Activated CD4-positive, alpha-beta T cell treated with anti-CD3 and anti-CD28 coated beads, Interleukin-2, amount 50 U/mL, for 1 hour (primary cell): Measurements from ENCODE around the gene HECTD2.
"Not testable (repeated sequence)": the region's sequence is repeated elsewhere in the genome, so short reads cannot be mapped to it uniquely, and the experiment has no call there.

Experiments used
- DNase-seq: peaks from one replicate; pipeline ENCODE4 v3.0.0-alpha.2; 2020

HECTD2 gene

DNA sequence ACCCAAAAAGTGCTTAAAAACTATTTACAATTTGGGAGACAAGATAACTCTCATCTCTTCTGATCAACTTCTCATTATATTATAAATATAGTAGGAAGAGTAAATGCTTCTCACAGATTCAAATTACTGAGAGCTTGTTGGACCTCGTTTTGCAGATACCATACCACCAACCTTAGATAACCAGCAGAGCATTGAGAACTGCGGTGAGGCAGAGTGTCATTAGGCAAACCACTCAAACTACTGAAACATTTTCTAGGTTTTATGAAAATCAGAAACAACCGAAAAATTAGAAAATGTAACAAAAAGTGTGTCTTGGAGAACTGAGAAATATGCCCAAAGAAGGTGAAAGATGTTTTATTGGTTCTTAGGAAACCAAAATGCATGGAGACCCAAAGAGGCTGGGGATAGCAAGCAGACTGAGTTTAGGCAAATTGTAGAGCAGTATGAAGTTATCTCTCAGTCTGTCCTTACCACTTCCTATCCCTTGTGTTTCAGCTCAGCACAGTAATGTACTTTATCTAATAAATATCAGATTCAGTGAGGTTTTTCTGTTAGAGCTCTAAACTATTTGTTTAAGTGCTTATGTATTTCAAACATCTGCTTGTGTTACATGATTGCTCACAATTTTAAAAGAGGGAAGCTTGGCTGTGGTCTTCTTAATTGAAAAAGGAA is 77.9 kb downstream of the HECTD2 start:
- no peak for DNase-seq

GRCh38 chr10:91493313-91493712 is 83.2 kb downstream of the HECTD2 start:
- no peak for DNase-seq

GRCh38 chr10:91495402-91495801 is 85.3 kb downstream of the HECTD2 start:
- DNase-seq: no peak

DNA sequence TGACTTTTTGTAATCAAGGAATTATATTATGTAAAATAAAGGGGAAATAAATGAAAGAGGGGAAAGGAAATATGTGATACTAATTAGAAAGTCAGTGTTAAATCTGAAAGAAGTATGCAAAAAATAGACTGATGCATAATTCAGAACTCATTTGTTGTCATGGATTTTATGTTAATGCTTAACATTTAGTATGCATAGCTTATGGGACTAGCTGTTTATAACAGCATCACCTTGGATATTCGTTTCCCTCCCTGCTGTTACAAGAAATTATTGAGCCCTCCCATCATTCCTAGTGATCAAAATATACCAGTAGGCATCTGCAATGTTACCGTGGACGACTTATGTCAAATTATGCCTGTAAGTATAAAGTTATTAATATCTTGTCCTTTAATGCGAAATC is 85.9 kb downstream of the HECTD2 start:
- no peak for DNase-seq

DNA sequence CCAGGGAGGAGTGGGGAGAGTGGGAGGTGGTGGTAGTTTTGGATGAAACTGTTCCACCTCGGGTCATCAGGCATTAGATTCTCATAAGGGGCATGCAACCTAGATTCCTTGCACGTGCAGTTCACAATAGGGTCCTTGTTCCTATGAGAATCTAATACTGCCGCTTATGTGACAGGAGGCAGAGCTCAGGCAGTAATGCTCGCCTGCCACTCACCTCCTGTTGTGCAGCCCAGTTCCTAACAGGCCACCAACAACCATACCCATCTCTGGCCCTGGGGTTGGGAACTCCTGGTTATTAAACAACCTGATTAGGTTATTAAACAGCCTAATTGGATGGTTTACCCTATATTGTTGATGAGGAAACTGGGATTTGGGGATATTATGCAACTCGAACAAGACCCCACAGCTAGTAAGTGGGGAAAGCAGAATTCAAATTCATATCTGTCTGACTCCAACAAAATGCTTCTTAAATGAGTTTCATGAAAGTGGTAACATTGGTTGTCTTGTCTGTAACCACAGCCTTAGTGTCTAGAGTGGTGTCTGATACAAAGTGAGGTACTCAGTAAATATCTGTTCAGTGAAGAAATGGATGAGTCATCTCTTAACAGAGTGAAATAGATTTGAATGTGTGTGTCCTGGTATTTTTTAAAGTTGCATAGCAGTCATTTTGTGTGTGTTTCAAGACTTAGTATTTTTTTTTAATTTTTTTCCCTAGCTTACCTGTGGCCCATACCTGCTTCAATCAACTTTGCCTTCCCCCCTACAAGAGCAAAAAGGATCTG is 101.6 kb downstream of the HECTD2 start:
- DNase-seq: no peak

DNA sequence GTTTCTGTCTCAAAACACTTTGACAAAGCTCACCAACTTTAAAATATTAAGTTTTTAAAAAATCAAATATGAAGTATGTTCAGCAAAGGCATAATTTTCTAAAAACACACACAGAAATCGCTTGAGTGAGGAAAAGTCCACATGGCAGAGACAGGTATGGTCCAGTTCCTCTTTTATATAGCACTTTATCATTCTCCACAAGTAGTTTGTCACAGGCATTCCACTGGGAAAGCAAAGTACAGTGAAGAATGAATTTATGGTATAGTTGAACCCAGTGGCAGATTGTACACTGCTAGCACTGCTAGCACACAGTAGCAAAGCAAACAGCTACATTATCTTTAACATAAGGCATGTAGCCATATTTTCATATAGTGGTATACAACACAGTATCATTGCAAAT is 102.3 kb downstream of the HECTD2 start:
- no peak for DNase-seq

DNA sequence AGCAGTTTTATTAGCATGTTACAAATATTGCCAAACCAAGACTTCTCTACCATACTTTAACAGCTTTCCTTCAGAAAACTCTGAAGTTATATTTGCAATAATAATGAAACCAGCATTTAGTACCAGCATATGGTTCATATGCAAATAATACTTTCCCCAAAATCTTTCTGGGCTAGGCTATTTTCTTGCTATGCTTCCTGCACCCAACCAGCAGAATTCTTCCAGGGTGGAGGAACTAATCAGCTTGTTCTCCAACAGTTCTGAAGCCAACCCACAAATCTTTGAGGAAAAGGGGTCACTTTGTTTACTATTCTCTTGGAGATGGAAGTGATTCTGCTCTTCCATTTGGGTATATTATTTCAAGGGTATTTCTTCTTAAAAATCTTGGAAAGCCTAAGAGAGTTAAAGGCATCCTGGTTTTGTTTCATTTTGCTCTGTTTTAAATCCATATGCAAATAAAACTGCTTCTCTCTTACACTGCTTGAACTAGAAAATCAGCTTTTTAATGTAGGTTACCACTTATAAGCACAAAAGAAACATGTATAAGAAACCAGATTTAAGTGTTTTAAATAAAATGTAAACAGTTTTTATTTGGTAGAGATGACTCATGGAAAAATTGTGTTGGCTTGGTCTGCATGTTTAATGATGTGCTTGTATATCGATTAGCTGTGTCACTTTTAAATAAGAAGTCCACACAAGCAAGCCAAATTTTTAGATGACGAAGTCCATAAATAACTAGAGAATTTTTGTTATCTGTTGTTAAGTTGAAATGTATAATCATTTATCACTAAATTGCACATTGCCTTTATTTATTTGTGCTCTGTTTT is 103.7 kb downstream of the HECTD2 start:
- no peak for DNase-seq

- no peak for DNase-seq
These were observed 104.6 kb downstream of the HECTD2 start for GRCh38 chr10:91514787-91515186.

- no peak for DNase-seq
These were observed 107.2 kb downstream of the HECTD2 start for GRCh38 chr10:91517394-91517793.

- no peak for DNase-seq
These were observed 109.9 kb downstream of the HECTD2 start for GRCh38 chr10:91519899-91520514.

DNA sequence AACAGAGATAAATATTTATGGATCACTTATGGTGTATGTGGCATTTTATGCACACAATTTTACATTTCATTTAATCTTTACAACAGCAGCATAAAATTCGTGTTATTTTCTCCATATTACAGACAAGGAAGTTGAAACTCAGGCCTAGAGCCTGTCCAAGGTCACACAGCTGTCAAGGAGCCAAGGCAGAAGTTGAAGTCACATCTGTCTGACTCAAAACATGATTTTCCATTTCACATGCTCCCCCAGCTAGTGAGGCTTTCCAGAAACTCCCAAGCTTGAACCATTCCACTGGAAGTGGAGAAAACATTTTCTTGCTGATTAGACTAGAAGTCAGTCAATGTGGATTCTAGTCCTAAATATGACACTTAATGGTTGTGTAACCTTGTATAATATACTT is 110.5 kb downstream of the HECTD2 start:
- DNase-seq: no peak

DNA sequence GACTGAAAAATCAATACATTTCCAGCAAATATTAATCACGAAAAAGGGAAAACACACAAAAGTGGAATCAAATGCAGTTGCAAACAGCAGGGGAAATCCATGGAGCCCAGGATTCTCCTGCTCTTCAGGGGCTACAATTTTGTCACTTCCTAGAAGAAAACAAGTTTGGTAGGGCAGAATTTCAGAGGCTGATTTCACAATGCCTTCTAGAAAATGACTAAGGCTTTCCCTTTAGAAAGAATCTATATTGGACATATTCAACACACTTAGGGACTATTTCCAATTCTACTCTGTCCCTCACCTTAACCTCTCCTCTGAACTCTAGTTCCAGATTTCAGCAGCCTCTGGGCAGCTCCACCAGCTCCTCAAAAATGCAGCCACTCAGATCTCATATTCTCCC is 111.3 kb downstream of the HECTD2 start:
- no peak for DNase-seq

DNA sequence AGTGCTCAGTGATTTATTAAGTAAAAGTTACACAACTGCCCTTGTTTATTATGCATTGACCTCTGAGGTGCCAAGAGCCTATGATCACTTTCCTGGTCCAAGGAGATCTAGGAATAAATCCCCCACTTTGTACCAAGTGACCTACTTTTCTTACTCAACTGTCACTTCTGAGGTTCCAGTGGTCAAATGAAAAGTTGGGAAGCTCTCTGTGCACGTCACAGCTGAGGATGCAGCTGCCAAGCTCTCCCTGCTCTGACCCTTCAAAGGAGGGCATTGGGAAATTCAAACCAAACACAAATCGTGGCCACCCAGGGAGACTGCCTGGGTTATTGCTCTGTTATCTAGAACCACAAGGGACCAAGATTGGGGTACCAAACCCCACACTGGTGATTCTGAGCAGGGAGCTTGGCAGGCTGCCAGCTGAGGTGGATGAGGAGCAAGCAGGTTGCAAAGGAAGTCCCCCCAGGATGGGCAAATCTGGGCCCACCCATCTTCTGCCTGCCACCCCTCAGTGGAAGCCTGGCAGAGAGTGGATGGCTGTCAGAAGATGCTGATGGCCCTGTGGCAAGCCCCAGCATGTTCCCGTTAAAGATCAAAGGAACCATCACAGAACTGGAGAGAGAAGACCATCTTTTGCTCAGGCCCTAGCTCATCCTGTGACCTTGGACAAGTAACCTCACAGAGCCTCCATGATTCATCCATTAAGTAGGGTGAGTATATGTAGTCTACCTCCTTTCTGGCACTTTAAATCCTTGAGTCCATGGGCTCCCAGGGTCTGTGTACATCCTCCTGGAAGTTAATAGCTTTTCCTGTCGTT is 116.0 kb downstream of the HECTD2 start:
- no peak for DNase-seq

GRCh38 chr10:91528080-91528479 is 117.9 kb downstream of the HECTD2 start:
- no peak for DNase-seq

GRCh38 chr10:91528768-91529167 is 118.6 kb downstream of the HECTD2 start:
- no peak for DNase-seq

GRCh38 chr10:91534789-91535188 is 124.6 kb downstream of the HECTD2 start:
- not testable (repeated sequence) for DNase-seq

DNA sequence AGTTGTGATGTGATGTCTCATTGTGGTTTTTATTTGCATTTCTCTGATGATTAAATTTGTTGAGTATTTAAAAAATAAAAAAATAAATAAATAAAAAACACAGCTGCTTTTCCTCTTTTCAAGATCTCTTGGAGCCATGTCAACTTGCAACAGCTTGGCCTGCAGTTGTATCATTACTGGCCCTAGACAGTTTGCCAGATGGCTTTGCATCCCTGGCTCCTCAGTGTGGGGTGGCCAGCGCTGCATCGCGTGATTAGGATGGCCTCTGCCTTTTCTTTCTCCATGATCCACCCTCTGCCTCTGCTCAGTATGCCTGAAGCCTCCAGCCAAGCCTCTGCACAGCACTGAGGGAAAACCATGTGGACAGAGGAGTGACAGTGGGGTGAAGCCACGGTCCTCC is 126.0 kb downstream of the HECTD2 start:
- DNase-seq: no peak

DNA sequence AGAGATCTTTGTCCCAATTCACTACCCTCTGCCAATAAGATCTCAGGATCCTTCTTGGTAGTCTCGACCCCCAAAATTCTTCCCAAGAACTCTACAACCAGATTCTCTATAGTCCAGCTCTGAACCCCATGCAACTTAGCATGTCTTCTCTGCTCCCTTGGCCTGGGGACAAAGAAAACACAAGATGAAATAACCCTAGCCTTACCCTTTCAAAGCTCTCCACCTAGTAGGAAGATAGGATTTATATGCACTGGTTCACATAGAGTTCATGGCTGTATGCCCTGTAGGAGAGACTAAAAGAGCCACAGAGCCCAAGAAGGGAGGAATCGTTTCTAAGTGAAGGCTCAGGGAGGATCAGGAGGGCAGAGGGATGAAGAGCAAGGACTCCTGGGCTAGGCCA is 126.6 kb downstream of the HECTD2 start:
- no peak for DNase-seq

GRCh38 chr10:91537614-91538383 is 127.7 kb downstream of the HECTD2 start:
- DNase-seq: no peak

DNA sequence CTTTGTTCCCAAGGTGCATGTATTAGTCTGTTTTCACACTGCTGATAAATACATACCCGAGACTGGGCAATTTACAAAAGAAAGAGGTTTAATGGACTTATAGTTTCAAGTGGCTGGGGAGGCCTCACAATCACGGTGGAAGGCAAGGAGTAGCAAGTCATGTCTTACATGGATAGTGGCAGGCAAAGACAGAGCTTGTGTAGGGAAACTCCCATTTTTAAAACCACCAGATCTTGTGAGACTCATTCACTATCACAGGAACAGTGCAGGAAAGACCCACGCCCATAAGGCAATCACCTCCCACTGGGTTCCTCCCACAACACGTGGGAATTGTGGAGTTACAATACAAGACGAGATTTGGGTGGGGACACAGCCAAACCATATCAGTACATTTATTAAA is 129.8 kb downstream of the HECTD2 start:
- DNase-seq: no peak

DNA sequence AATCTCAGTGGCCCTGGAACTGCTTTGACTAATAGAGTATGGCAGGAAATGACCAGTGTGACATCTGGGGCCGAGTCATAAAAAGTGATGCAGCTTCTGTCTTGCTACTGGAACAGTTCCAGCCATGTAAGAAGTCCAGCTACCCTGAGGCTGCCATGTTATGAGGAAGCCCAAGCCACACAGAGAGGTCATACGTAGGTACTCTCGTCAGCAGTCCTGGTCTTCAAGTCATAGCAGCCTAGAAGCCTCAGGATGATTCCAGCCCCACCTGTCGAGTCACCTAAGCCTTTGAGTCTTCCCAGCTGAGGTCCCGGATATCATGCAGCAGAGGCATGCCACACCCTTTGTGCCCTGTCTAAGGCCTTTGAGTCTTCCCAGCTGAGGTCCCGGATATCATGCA is 130.6 kb downstream of the HECTD2 start:
- no peak for DNase-seq

DNA sequence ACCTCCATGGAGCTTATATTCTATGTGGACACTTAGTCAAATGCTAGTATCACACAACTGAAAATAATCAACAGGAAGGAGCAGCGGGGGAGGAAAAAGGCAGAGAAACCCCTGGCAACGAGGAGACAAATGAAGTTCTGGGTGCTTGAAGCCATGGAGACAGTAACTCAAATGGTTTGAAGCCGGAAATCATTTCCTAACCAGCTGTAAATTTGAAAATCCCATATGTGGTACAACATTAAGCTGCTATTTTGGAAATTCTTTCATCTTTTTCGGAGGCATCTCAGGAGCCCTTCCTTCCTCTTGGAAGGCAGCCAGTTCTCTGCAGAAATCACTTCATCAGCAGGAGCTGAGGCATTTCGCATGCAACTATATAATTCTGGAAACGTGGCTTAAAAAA is 131.3 kb downstream of the HECTD2 start:
- DNase-seq: no peak
